A673 (cell line): ENCODE data around the gene ENDOG. TPM values are rescaled to one million over a fixed set of nuclear protein-coding genes. Genes with fewer than 3 reads are reported as not detected.
A peak's percentile ranks its signal among the peaks of the same experiment; 100 is the strongest.
"Not testable (repeated sequence)": the region's sequence is repeated elsewhere in the genome, so short reads cannot be mapped to it uniquely, and the experiment has no call there.

Experiments used
- BruUV-seq: library from RNA; stranded (reverse); fragments of 400-500 nt; replicated peaks from 2 replicates; lab custom pipeline; 2021; lab: Mats Ljungman, UMichigan
- CTCF ChIA-PET: fragments of 300-600 bp; sonication (Branson Sonifier 250); formaldehyde crosslinking; loops from one replicate; lab custom pipeline; 2022; ENCODE audit warnings: antibody characterized with exemption; lab: Charles Lee
- POLR2A ChIA-PET: fragments of 300-600 bp; sonication (Branson Sonifier 250); formaldehyde crosslinking; loops from one replicate; lab custom pipeline; 2022; ENCODE audit warnings: antibody characterized with exemption; ENCODE audit not compliant: low non-redundant PET; lab: Charles Lee
- DNase-seq: peaks from one replicate; pipeline ENCODE4 v3.0.0-alpha.2; 2015; ENCODE audit warnings: low spot score
- H3K27ac ChIP-seq: fragments of 200-600 bp; sonication (generic); 2 replicates; pipeline ENCODE4 v1.5.1; 2016; ENCODE audit warnings: mixed run types, low read depth, mild to moderate bottlenecking, mixed read lengths, antibody characterized with exemption, low read length; ENCODE audit not compliant: poor library complexity, severe bottlenecking
- H3K27me3 ChIP-seq: fragments of 200-600 bp; sonication (generic); replicated peaks from 2 replicates; pipeline ENCODE4 v1.6.1; 2017; ENCODE audit warnings: mixed run types, low read depth, mild to moderate bottlenecking, mixed read lengths, antibody characterized with exemption, low read length; ENCODE audit not compliant: insufficient read depth, poor library complexity
- H3K36me3 ChIP-seq: fragments of 200-600 bp; sonication (generic); 2 replicates; pipeline ENCODE4 v1.6.1; 2016; ENCODE audit warnings: mixed run types, mild to moderate bottlenecking, mixed read lengths, antibody characterized with exemption, low read length; ENCODE audit not compliant: insufficient read depth, poor library complexity, severe bottlenecking
- H3K4me1 ChIP-seq: fragments of 200-600 bp; sonication (generic); 2 replicates; pipeline ENCODE4 v1.6.1; 2017; ENCODE audit warnings: mixed run types, mild to moderate bottlenecking, mixed read lengths, antibody characterized with exemption, low read length; ENCODE audit not compliant: insufficient read depth, poor library complexity, severe bottlenecking
- H3K4me3 ChIP-seq: fragments of 200-600 bp; sonication (generic); 2 replicates; pipeline ENCODE4 v1.5.1; 2016; ENCODE audit warnings: low read depth, mixed run types, mild to moderate bottlenecking, mixed read lengths, low read length; ENCODE audit not compliant: poor library complexity, severe bottlenecking
- H3K9me3 ChIP-seq: fragments of 200-600 bp; sonication (generic); 2 replicates; pipeline ENCODE4 v1.6.1; 2016; ENCODE audit warnings: mixed run types, low read depth, mild to moderate bottlenecking, mixed read lengths, antibody characterized with exemption, low read length; ENCODE audit not compliant: poor library complexity, severe bottlenecking
- EZH2 ChIP-seq: fragments of 200-600 bp; sonication (generic); IDR thresholded peaks from 2 replicates; pipeline ENCODE4 v1.6.1; 2017; ENCODE audit warnings: borderline replicate concordance, low read depth, mild to moderate bottlenecking, mixed read lengths, antibody characterized with exemption, low read length; ENCODE audit not compliant: poor library complexity, severe bottlenecking
- intact Hi-C: fragments of 100-400 bp; cut with micrococcal nuclease; formaldehyde crosslinking; loops from one replicate; pipeline ENCODE4 v1.10.0; 2022; ENCODE audit not compliant: unreplicated experiment
- total RNA-seq: library from RNA; stranded (reverse); gene quantifications from 2 replicates; pipeline ENCODE4 v1.2.3, GENCODE V29; 2021
- TF ChIP-seq, protein P1 (sequence below): fragments of 300-800, 200-600 bp; sonication (generic); conservative IDR thresholded peaks from 2 replicates; pipeline ENCODE4 v1.5.1; 2017; ENCODE audit warnings: low read depth, mild to moderate bottlenecking, antibody characterized with exemption, low read length, moderate library complexity, mixed read lengths

ENDOG gene
- total RNA-seq, 1 experiment from 2014 or later = 46.7 TPM

DNA sequence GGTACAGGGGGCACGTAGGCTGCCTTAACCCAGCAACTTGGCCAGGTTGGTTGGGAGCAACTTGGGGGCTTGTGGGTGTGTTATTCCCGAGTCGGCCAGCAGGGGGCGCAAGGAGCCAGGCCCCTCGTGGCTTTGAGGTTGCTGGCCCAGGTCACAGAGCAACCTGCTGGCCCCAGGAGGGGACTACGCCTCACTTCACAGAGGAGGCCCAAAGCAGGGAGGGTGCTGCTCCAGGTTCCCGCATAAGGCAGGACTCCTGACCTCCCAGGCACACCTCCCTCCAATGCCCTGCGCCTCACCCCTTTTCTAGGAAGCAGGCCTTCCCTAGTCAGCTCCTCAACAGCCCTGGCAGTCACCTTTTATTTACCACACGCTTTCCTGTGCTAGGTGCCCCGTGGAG lies 45.3 kb downstream of the ENDOG start:
- Histone ChIP-seq H3K27me3 (no peaks in the 10 kb centered on the region), H3K36me3 (no peaks in the 10 kb centered on the region), H3K27ac (no peak overlapping the region), H3K9me3 (no peaks in the 10 kb centered on the region), H3K4me3 (no peak overlapping the region), H3K4me1 (peaks cover 7% of the 10 kb centered on the region)
- TF ChIP-seq, protein P1, sequence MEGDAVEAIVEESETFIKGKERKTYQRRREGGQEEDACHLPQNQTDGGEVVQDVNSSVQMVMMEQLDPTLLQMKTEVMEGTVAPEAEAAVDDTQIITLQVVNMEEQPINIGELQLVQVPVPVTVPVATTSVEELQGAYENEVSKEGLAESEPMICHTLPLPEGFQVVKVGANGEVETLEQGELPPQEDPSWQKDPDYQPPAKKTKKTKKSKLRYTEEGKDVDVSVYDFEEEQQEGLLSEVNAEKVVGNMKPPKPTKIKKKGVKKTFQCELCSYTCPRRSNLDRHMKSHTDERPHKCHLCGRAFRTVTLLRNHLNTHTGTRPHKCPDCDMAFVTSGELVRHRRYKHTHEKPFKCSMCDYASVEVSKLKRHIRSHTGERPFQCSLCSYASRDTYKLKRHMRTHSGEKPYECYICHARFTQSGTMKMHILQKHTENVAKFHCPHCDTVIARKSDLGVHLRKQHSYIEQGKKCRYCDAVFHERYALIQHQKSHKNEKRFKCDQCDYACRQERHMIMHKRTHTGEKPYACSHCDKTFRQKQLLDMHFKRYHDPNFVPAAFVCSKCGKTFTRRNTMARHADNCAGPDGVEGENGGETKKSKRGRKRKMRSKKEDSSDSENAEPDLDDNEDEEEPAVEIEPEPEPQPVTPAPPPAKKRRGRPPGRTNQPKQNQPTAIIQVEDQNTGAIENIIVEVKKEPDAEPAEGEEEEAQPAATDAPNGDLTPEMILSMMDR = peak; percentile 95
- TF ChIP-seq EZH2 = no peak
- intact Hi-C loops = loop anchor here (1.0 to 5.0 kb wide), 2 partner anchors 65 to 84 kb away; partner anchors contain the start of genes DOLK and NUP188
- ChIA-PET CTCF (interaction anchor here (0.5 to 1.0 kb wide), 6 partner anchors 64 to 927 kb away, joined by 3 to 11 read pairs (median 4); no protein-coding TSS in a partner anchor), POLR2A (no interaction called here)
- peak; percentile 69 for DNase-seq
- no TSS peak for BruUV-seq

DNA sequence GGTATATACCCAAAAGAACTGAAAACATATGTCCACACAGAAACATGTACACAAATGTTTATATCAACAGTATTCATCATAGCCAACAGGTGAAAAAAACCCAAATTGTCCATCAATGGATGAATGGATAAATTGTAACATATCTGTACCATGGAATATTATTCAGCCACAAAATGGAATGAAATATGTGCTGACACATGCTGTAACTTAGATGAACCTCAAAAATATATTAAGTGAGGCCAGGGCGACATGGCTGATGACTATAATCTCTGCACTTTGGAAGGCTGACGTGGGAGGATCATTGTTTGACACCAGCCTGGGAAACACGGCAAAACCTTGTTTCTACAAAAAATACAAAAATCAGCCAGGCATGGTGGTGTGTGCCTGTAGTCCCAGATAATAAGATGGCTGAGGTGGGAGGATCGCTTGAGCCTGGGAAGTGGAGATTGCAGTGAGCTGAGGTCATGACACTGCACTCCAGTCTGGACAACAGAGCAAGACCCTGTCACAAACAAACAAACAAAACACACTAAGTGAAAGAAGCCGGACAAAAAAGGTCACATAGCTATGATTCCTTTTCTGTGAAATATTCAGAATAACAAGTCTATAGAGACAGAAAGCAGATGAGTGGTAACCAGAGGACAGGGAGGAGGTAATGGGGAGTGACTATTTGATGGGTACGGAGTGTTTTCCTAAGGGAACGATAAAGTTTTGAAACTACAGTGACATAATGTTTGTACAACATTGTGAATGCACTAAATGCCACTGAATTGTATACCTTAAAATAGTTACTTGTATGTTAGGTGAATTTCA lies 52.0 kb downstream of the ENDOG start:
- Histone ChIP-seq H3K27ac (no peak overlapping the region), H3K9me3 (no peaks in the 10 kb centered on the region), H3K4me1 (no peaks in the 10 kb centered on the region), H3K4me3 (no peak overlapping the region), H3K27me3 (no peaks in the 10 kb centered on the region), H3K36me3 (no peaks in the 10 kb centered on the region)
- BruUV-seq = no TSS peak
- TF ChIP-seq, protein P1 = no peak
- no peak for TF ChIP-seq EZH2
- no peak for DNase-seq
- CTCF ChIA-PET = no interaction called here
- intact Hi-C loops = no loop called here
- POLR2A ChIA-PET = no interaction called here

DNA sequence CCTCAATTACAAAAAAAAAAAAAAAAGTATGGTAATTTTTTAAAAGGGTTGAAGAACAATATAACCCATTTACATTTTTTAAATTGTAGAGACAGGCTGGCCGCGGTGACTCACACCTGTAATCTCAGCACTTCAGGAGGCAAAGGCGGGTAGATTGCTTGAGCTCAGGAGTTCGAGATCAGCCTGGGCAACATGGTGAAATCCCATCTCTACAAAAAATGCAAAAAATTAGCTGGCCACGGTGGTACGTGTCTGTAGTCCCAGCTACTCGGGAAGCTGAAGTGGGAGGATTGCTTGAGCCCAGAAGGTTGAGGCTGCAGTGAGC lies 52.6 kb downstream of the ENDOG start:
- CTCF ChIA-PET, H3K27me3 ChIP-seq, DNase-seq, POLR2A ChIA-PET, BruUV-seq, H3K4me3 ChIP-seq, H3K9me3 ChIP-seq, H3K27ac ChIP-seq, intact Hi-C loops, H3K36me3 ChIP-seq, H3K4me1 ChIP-seq: not testable (repeated sequence)

Other genes with a start within 250 kb of the ENDOG start
- gene DYNC2I2, start 161.7 kb upstream of the ENDOG start, total RNA-seq = 135 TPM in 2 replicates
- 942 and 1,009 TPM in 2 replicates for gene SET, start 129.3 kb upstream of the ENDOG start, total RNA-seq
- 12.3 and 21.5 TPM in 2 replicates for gene PKN3, start 116.0 kb upstream of the ENDOG start, total RNA-seq
- gene ZDHHC12, start 94.4 kb upstream of the ENDOG start, total RNA-seq = 32.6 and 35.2 TPM in 2 replicates
- gene ZER1, start 46.6 kb upstream of the ENDOG start, total RNA-seq = 12.9 and 19.6 TPM in 2 replicates
- gene TBC1D13, start 31.2 kb upstream of the ENDOG start, total RNA-seq = 26.7 and 27.2 TPM in 2 replicates
- 66.4 and 67.6 TPM in 2 replicates for gene SPOUT1, start 11.3 kb downstream of the ENDOG start, total RNA-seq
- gene KYAT1, start 63.5 kb downstream of the ENDOG start, total RNA-seq = 17.9 and 20.1 TPM in 2 replicates
- 53.6 and 56.8 TPM in 2 replicates for gene LRRC8A, start 63.6 kb downstream of the ENDOG start, total RNA-seq
- 6.3 and 8.0 TPM in 2 replicates for gene PHYHD1, start 102.5 kb downstream of the ENDOG start, total RNA-seq
- 20.6 and 23.2 TPM in 2 replicates for gene DOLK, start 129.1 kb downstream of the ENDOG start, total RNA-seq
- 147 and 170 TPM in 2 replicates for gene NUP188, start 129.2 kb downstream of the ENDOG start, total RNA-seq
- gene SH3GLB2, start 209.8 kb downstream of the ENDOG start, total RNA-seq = 52.7 and 59.4 TPM in 2 replicates
- gene MIGA2, start 218.1 kb downstream of the ENDOG start, total RNA-seq = 26.7 and 27.7 TPM in 2 replicates